ENCODE data around the gene CDS2.

The CDS2 gene

GRCh38 chr20:5189917-5190316, 63.1 kb downstream of the CDS2 start:
- TF ChIP-seq CTCF (IDR thresholded peaks at IDR 0.05; ENCODE audit: extremely low read depth, missing control alignments): no peak
- no peak for DNase-seq (ENCODE audit: low spot score)

GRCh38 chr20:5190444-5190843, 63.6 kb downstream of the CDS2 start:
- TF ChIP-seq CTCF (IDR thresholded peaks at IDR 0.05; ENCODE audit: extremely low read depth, missing control alignments): no peak

GRCh38 chr20:5191829-5192569, 65.2 kb downstream of the CDS2 start:
- DNase-seq (ENCODE audit: low spot score): peak; percentile 80
- peak; percentile 54 for TF ChIP-seq CTCF (IDR thresholded peaks at IDR 0.05; ENCODE audit: extremely low read depth, missing control alignments)

More at GRCh38 chr20:5190444-5190843, 63.6 kb downstream of the CDS2 start:
- no peak for DNase-seq (ENCODE audit: low spot score)

GRCh38 chr20:5192570-5193431, 66.0 kb downstream of the CDS2 start:
- DNase-seq (ENCODE audit: low spot score): no peak
- TF ChIP-seq CTCF (IDR thresholded peaks at IDR 0.05; ENCODE audit: extremely low read depth, missing control alignments): no peak

- DNase-seq (ENCODE audit: low spot score): no peak
- no peak for TF ChIP-seq CTCF (IDR thresholded peaks at IDR 0.05; ENCODE audit: extremely low read depth, missing control alignments)
Observed at GRCh38 chr20:5195655-5196054, 68.8 kb downstream of the CDS2 start.

- no peak for TF ChIP-seq CTCF (IDR thresholded peaks at IDR 0.05; ENCODE audit: extremely low read depth, missing control alignments)
- no peak for DNase-seq (ENCODE audit: low spot score)
Observed at GRCh38 chr20:5196149-5196548, 69.3 kb downstream of the CDS2 start.

- TF ChIP-seq CTCF (IDR thresholded peaks at IDR 0.05; ENCODE audit: extremely low read depth, missing control alignments): no peak
- no peak for DNase-seq (ENCODE audit: low spot score)
Observed at GRCh38 chr20:5197270-5197827, 70.5 kb downstream of the CDS2 start.
